B cell (primary cell): ENCODE results near the gene FAM168A. TPM values are rescaled to one million over a fixed set of nuclear protein-coding genes. Genes with fewer than 3 reads are reported as not detected.

Experiments
- ATAC-seq: fragments of 200-7000 bp; cut with Tn5 transposase; one replicate; pipeline ENCODE4 v1.10.0; 2021; ENCODE audit warnings: low read depth, mild to moderate bottlenecking, moderate number of reproducible peaks, moderate library complexity
- CTCF ChIA-PET: fragments of 350-600 bp; sonication (Branson Sonifier 250); formaldehyde crosslinking; loops from one replicate; lab custom pipeline; 2021; ENCODE audit warnings: antibody characterized with exemption, inconsistent platforms; lab: Charles Lee
- POLR2A ChIA-PET: fragments of 350-600 bp; sonication (Branson Sonifier 250); formaldehyde crosslinking; loops from one replicate; lab custom pipeline; 2021; ENCODE audit warnings: antibody characterized with exemption; lab: Charles Lee
- DNase-seq: peaks from one replicate; pipeline ENCODE4 v3.0.0; 2013
- H2AFZ ChIP-seq: 2 replicates; pipeline ENCODE4 v1.6.1; 2012; ENCODE audit warnings: mild to moderate bottlenecking, low read depth, low read length; ENCODE audit not compliant: insufficient read depth, poor library complexity, severe bottlenecking
- H3K27ac ChIP-seq, 2 donors: 1 replicate in 1 of 2; 2 replicates in 1 of 2; pipeline ENCODE4 v1.5.1; 2012 to 2013; ENCODE audit warnings: low read length in 2 of 2, mild to moderate bottlenecking in 2 of 2, moderate library complexity in 1 of 2
- H3K27me3 ChIP-seq, 4 experiments: fragments of 200-600 bp in 1 of 4; sonication (generic) in 1 of 4; replicated peaks in 1 of 4; 1 replicate in 2 of 4; 2 replicates in 2 of 4; pipeline versions ENCODE4 v1.6.1 to v1.7.0; 2013 to 2016; ENCODE audit warnings: low read length in 3 of 4, mild to moderate bottlenecking in 2 of 4, mixed read lengths in 1 of 4, moderate library complexity in 1 of 4; ENCODE audit not compliant: insufficient read depth in 4 of 4, control insufficient read depth in 3 of 4; ENCODE audit errors: control extremely low read depth in 1 of 4
- H3K36me3 ChIP-seq, 2 experiments: replicated peaks in 1 of 2; 1 replicate in 1 of 2; 2 replicates in 1 of 2; pipeline versions ENCODE4 v1.6.1 to v1.7.1; 2013; ENCODE audit warnings: low read length in 1 of 2; ENCODE audit not compliant: insufficient read depth in 2 of 2, control insufficient read depth in 1 of 2; ENCODE audit errors: control extremely low read depth in 1 of 2, extremely low read depth in 1 of 2
- H3K4me1 ChIP-seq, 2 donors: fragments of 200-600 bp in 1 of 2; sonication (generic) in 1 of 2; 1 replicate in 1 of 2; 2 replicates in 1 of 2; pipeline versions ENCODE4 v1.5.1 to v1.6.1; 2013 to 2017; ENCODE audit warnings: low read length in 2 of 2; ENCODE audit not compliant: control insufficient read depth in 2 of 2, insufficient read depth in 2 of 2
- H3K4me2 ChIP-seq: replicated peaks from 2 replicates; pipeline ENCODE3; 2012; ENCODE audit warnings: mild to moderate bottlenecking, low read depth, low read length; ENCODE audit not compliant: poor library complexity, severe bottlenecking
- H3K4me3 ChIP-seq, 5 experiments: fragments of 200-600 bp in 1 of 5; sonication (generic) in 1 of 5; 1 replicate in 3 of 5; 2 replicates in 2 of 5; pipeline versions ENCODE4 v1.5.1 to v1.7.0; 2011 to 2016; ENCODE audit warnings: low read length in 4 of 5, mild to moderate bottlenecking in 4 of 5, low read depth in 2 of 5, control low read depth in 1 of 5, moderate library complexity in 1 of 5; ENCODE audit not compliant: insufficient read depth in 1 of 5; ENCODE audit errors: control extremely low read depth in 1 of 5, extremely low read depth in 1 of 5
- H3K79me2 ChIP-seq: fragments of 200-600 bp; sonication (generic); one replicate; pipeline ENCODE4 v1.6.0; 2016; ENCODE audit warnings: low read length; ENCODE audit not compliant: control insufficient read depth, insufficient read depth
- H3K9ac ChIP-seq: fragments of 200-600 bp; sonication (generic); 2 replicates; pipeline ENCODE4 v1.6.1; 2017; ENCODE audit warnings: mild to moderate bottlenecking, low read length, moderate library complexity
- H3K9me3 ChIP-seq, 3 donors: one replicate each; pipeline versions ENCODE4 v1.6.1 to v1.7.1; 2013; ENCODE audit warnings: low read length in 2 of 3; ENCODE audit not compliant: control insufficient read depth in 2 of 3, insufficient read depth in 1 of 3; ENCODE audit errors: control extremely low read depth in 1 of 3
- H4K20me1 ChIP-seq: 2 replicates; pipeline ENCODE4 v1.6.0; 2012; ENCODE audit warnings: mild to moderate bottlenecking, low read length; ENCODE audit not compliant: insufficient read depth, control insufficient read depth, poor library complexity, severe bottlenecking
- H3K27ac Mint-ChIP-seq: one replicate; pipeline ENCODE4 v1.8.0; 2021; ENCODE audit warnings: mixed read lengths
- H3K27me3 Mint-ChIP-seq: one replicate; pipeline ENCODE4 v1.8.0; 2021; ENCODE audit warnings: mixed read lengths
- H3K4me1 Mint-ChIP-seq: one replicate; pipeline ENCODE4 v1.8.0; 2021; ENCODE audit warnings: mixed read lengths
- H3K4me3 Mint-ChIP-seq: one replicate; pipeline ENCODE4 v1.8.0; 2021; ENCODE audit warnings: mixed read lengths
- H3K9me3 Mint-ChIP-seq: one replicate; pipeline ENCODE4 v1.8.0; 2022; ENCODE audit warnings: mixed read lengths; ENCODE audit not compliant: insufficient read depth
- CTCF ChIP-seq: fragments of 200-600 bp; IDR thresholded peaks from one replicate; pipeline ENCODE4 v1.8.0; 2022; ENCODE audit warnings: antibody characterized with exemption, mild to moderate bottlenecking
- EZH2 ChIP-seq: IDR thresholded peaks from 2 replicates; pipeline ENCODE4 v1.6.1; 2012; ENCODE audit warnings: borderline replicate concordance, low read depth, mild to moderate bottlenecking, moderate library complexity, low read length; ENCODE audit not compliant: insufficient read depth, poor library complexity, severe bottlenecking
- WGBS: methylation state at CpG from one replicate; pipeline ENCODE4 v1.1.5; 2013; ENCODE audit warnings: missing lambda C conversion rate; ENCODE audit not compliant: insufficient coverage; 5-methylcytosine and 5-hydroxymethylcytosine counted together
- intact Hi-C: fragments of 100-400 bp; cut with micrococcal nuclease; formaldehyde crosslinking; loops from one replicate; pipeline ENCODE4 v1.10.0; 2022
- polyA plus RNA-seq: library from polyadenylated mRNA; depleted of rRNA; stranded (reverse); fragments of >200 nt; gene quantifications from 2 replicates; pipeline ENCODE4 v1.2.3, GENCODE V29; 2012
- total RNA-seq, 2 donors: library from RNA; stranded (reverse); fragments of 120-200 nt in 1 of 2; gene quantifications; 1 replicate in 1 of 2; 2 replicates in 1 of 2; pipeline versions ENCODE4 v1.2.3 to v1.2.4, GENCODE V29; 2013 to 2022

FAM168A gene
- total and polyA plus RNA-seq, 2 donors (not counting 1 experiment from before 2014, with no cell fraction given): 11.0 to 26.8 TPM

DNA sequence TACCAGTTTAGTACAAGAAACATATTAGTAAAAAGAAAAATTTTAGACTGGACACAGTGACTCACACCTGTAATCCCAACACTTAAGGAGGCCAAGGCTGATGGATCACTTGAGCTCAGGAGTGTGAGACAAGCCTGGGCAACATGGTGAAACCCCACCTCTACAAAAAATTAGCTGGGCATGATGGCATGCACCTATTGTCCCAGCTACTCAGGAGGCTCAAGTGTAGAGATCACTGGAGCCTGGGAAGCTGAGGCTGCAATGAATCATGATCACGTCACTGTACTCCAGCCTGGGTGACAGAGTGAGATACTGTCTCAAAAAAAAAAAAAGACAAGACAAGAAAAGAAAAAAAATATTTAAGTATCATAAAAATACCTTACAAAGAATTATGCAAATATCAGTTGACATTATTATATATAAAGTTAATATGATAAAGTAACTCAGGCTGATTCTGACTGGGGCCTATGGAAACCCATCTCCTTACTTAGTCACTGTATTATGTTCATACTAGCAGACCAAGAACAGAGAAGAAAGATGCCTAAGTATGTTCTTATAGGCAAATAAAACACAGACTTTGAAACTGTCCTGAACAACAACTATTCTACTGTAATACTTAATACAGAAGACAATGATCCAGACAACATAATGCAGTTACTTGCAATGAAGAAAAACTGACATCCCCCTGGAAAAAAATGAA is 27.3 kb downstream of the FAM168A start:
- Histone ChIP-seq H3K79me2 (peaks cover 17% of the 10 kb centered on the region), H3K27me3 (no peaks in the 10 kb centered on the region), H3K4me2 (no peak overlapping the region), H4K20me1 (no peaks in the 10 kb centered on the region), H3K4me1 (no peaks in the 10 kb centered on the region), H2AFZ (no peak overlapping the region), H3K9me3 (no peaks in the 10 kb centered on the region), H3K4me3 (no peak overlapping the region), H3K36me3 (peaks cover 5 to 6% of the 10 kb centered on the region in 2 experiments), H3K27ac (no peak overlapping the region), H3K9ac (no peak overlapping the region)
- no peak overlapping the region for H3K4me3 Mint-ChIP-seq
- WGBS: no CpG with 5 or more reads among the region's 1 CpG
- ATAC-seq (no peak), DNase-seq (no peak)
- H3K27me3 Mint-ChIP-seq: no peaks in the 10 kb centered on the region
- TF ChIP-seq EZH2 (no peak), CTCF (no peak)
- no peaks in the 10 kb centered on the region for H3K4me1 Mint-ChIP-seq
- H3K27ac Mint-ChIP-seq: no peak overlapping the region
- intact Hi-C loops: no loop called here
- no peaks in the 10 kb centered on the region for H3K9me3 Mint-ChIP-seq
- CTCF ChIA-PET: no interaction called here
- POLR2A ChIA-PET: interaction anchor here (0.7 kb wide), 1 partner anchor 12 kb away, joined by 3 read pairs; no protein-coding TSS in a partner anchor

DNA sequence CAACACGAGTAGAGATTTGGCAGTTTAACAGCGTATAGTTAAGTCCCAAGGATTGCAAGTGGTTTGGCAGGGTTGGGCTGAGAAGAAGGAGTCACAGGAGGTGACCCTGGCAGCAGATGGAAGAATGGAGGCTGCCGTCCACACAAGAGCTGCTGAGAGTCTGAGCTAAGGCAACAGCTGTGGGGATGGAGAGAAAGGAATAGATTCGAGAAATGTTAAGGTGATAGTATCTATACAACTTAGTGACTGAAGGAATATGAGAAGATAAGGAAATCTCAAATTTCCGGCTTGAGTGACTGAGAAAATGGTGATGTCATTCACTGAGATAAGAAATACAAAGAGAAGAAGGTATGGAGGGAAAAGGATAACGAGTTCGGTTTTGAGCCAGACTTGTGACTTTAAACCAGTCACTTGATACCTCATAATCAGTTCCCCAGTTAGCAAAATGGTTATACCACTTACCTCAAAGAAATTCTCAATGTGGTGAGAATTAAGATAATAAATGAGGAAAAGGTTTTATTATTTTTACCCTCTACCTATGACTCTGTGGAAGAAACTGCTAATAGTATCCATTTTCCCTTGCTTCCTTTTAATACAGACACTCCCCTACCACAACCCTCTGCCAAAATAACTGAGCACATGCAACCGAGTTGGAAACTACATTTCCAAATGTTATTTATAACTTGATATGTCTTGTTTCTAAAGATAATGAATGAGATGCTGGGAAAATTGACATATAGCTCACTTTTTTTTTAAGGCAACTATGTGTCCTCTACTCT is 30.7 kb downstream of the FAM168A start:
- no peak overlapping the region for H3K4me3 Mint-ChIP-seq
- H3K4me2 ChIP-seq: no peak overlapping the region
- ATAC-seq (no peak), DNase-seq (no peak)
- no peaks in the 10 kb centered on the region for H3K27me3 ChIP-seq
- WGBS: 92% methylated on average over 4 of the region's 8 CpGs
- H4K20me1 ChIP-seq: no peaks in the 10 kb centered on the region
- intact Hi-C loops: no loop called here
- H3K79me2 ChIP-seq: peaks cover 2% of the 10 kb centered on the region
- H3K27me3 Mint-ChIP-seq: no peaks in the 10 kb centered on the region
- ChIA-PET POLR2A (no interaction called here), CTCF (no interaction called here)
- no peak overlapping the region for H3K27ac ChIP-seq
- peaks cover 6% of the 10 kb centered on the region for H3K4me1 Mint-ChIP-seq
- H3K27ac Mint-ChIP-seq: no peak overlapping the region
- H3K9me3 ChIP-seq: no peaks in the 10 kb centered on the region
- no peak overlapping the region for H3K9ac ChIP-seq
- no peaks in the 10 kb centered on the region for H3K4me1 ChIP-seq
- TF ChIP-seq CTCF (no peak), EZH2 (no peak)
- H3K36me3 ChIP-seq: peaks cover 2 to 6% of the 10 kb centered on the region in 2 experiments
- H2AFZ ChIP-seq: no peak overlapping the region
- no peak overlapping the region for H3K4me3 ChIP-seq
- H3K9me3 Mint-ChIP-seq: no peaks in the 10 kb centered on the region
